GM12801 (cell line): ENCODE results near the gene SCYL3.

Experiments
- CTCF ChIP-seq: IDR thresholded peaks from one replicate; pipeline ENCODE4 v1.5.1; 2011; ENCODE audit warnings: control low read depth; ENCODE audit not compliant: insufficient read length; ENCODE audit errors: extremely low read depth

The SCYL3 gene

GRCh38 chr1:169886422-169886821 is 7.3 kb downstream of the SCYL3 start:
- no peak for TF ChIP-seq CTCF

- no peak for TF ChIP-seq CTCF
Observed at GRCh38 chr1:169885207-169885606, 8.5 kb downstream of the SCYL3 start.

- no peak for TF ChIP-seq CTCF
Observed at GRCh38 chr1:169884634-169885033, 9.1 kb downstream of the SCYL3 start.

- no peak for TF ChIP-seq CTCF
Observed at GRCh38 chr1:169882039-169882511, 11.6 kb downstream of the SCYL3 start.

GRCh38 chr1:169879034-169879840 is 14.5 kb downstream of the SCYL3 start:
- TF ChIP-seq CTCF = no peak

- no peak for TF ChIP-seq CTCF
Observed at GRCh38 chr1:169878498-169878897, 15.2 kb downstream of the SCYL3 start.

GRCh38 chr1:169877800-169878491 is 15.8 kb downstream of the SCYL3 start:
- no peak for TF ChIP-seq CTCF
